NCI-H2029 treated with DMSO at 0.1 percent for 48 hours (cell line): Measurements from ENCODE around the gene CYB5D1.
"Not testable (repeated sequence)": the region's sequence is repeated elsewhere in the genome, so short reads cannot be mapped to it uniquely, and the experiment has no call there.

Experiments
- DNase-seq: peaks from one replicate; lab custom pipeline; 2025; lab: John Stamatoyannopoulos, UW

CYB5D1 gene, protein sequence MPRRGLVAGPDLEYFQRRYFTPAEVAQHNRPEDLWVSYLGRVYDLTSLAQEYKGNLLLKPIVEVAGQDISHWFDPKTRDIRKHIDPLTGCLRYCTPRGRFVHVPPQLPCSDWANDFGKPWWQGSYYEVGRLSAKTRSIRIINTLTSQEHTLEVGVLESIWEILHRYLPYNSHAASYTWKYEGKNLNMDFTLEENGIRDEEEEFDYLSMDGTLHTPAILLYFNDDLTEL

DNA sequence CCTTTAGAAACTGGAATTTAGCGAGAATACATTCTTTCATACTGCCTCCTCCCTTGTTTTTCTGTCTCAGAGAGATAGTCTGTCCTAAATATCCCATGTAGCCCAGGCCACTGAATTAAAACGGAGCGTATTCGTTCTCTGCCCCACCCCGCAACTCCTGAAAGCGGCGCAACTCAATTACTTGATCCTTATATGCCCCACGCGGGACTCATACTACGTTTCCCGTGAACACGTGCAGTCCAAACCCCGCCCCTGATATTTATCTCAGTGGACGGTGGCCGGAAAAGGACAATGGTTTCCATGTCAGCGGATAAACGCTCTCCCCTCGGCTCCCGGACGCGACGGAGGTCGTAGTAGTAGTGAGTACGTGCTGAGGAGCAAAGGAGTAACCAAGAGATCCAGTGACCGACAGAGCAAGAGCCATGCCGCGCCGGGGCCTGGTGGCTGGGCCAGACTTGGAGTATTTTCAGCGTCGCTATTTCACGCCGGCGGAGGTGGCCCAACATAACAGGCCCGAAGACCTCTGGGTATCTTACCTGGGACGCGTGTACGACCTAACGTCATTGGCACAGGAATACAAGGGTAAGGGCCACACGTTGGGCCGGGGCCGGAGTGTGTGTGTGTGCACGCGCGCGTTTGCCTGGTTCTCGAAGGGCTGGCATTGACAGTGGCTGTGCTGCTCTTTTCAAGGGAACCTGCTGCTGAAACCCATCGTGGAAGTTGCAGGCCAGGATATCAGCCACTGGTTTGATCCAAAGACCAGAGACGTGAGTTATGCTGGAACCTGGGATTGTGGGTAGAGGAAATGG lies at the start of gene CYB5D1:
Gene CYB5D1, plus strand, starts transcription at position 291 of the 809 bp plus-strand sequence. Its CDS starts 132 bp downstream, at position 423.
- peak; percentile 86 for DNase-seq

DNA sequence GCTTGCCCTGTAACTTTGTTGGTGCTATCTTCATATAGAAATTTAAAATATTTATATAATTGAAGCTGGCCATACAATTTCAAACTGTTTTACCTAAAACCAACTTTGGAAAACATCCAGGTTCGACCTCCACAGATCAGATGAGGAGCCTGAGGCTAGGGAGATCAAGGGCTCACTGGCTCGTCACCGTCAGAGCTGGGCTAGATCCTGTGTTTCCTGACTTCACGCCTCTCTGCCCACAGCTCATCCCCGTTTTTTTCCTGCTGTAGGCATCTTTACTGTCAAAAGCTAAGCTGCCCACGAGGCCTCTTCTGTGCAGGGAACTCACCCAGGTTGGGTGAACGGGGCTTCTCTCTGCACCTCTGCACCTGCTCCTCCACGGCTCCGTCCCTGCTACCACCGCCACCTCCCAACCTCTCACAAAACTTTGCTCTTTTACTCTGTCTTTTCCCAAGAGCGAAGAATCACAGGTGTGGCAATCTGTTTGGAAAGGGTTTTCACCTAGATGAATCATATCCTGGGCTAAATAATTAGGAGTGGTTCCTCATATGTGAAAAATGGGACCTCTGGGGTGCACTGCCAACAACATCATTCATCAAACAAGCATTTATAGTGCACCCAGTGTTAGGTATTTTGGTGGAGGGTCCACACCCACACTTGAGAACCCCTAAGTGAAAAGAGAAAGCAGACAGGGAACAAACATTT lies 48.6 kb upstream of the CYB5D1 start:
- no peak for DNase-seq

DNA sequence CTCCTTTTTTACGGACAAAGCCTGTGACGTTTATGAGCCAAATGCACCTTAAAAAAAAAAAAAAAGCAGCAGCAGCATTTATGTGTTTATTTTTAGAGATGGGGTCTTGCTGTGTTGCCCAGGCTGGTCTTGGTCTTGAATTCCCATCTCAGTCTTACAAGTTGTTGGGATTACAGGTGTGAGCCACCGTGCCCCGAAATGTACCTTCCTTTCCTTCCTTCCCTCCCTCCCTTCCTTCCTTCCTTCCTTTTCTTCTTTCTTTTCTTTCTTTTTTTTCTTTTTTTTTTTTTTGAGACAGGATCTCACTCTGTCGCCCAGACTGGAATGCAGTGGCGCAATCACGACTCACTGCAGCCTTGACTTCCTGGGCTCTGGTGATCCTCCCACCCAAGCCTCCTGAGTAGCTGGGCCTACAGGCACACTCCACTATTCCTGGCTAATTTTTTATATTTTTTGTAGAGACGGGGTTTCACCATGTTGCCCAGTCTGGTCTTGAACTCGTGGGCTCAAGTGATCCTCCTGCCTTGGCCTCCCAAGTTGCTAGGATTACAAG lies 47.9 kb upstream of the CYB5D1 start:
- not testable (repeated sequence) for DNase-seq

DNA sequence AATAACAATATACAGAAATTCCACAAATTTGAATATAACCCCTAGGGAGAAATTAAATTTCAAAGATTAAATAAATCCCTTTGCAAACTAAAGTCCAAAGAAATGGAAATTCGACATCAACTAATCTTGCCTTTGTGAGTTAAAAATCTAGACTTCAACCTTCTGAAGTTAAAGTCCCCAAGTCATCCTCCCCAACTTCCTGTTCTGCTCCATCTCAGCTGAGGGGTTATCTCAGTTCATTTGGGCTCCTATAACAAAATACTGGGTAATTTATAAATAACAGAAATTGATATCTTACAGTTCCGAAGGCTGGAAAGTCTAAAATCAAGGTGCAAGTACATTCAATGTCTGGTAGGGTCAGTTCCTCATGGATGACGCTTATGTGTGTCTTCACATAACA lies 46.6 kb upstream of the CYB5D1 start:
- no peak for DNase-seq

DNA sequence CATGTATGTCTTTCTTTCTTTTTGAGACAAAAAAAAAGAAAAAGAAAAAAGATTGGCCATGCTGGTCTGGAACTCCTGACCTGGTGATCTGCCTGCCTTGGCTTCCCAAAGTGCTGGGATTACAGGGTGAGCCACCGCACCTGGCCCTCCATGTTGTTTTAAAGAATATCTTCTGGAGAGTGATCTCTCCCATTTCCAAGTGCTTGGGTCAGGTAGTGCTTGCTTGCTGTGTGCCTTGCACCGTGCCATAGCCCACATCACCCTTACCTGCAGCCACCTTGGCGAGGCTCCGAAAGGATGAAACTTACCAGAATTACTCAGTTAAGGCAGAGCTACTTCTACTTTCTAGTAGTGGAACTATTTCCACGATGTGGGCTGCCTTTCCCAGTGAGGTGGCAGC lies 42.8 kb upstream of the CYB5D1 start:
- no peak for DNase-seq

DNA sequence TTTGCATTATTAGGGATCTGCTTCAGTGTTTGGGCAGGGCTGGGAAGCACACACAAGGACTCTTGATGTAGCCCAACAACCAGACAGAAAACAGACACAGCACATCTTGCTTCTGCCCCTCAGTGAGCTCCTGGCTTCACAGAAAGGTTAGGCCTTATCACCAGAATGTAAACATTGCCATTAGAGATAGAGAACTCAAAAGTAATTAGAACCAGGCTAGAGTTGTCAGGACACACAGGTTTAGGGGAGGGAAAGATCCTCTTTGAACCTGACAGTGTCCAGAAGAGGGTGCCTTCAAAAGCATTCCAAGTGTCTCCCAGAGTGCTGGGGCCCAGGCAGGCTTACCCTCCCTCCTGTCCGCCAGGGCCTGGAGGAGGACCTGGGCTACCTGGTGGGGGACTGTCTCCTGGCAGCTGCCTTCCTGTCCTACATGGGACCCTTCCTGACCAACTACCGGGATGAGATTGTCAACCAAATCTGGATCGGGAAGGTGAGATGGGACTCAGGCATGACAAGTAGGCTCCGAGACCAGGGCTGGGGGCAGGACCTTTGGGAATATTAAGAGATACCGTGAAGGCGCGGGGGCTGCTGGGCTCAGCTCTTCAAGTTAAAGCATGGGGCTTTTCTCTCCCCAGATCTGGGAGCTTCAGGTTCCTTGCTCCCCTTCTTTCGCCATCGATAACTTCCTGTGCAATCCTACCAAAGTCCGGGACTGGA lies 40.7 kb upstream of the CYB5D1 start:
- no peak for DNase-seq

DNA sequence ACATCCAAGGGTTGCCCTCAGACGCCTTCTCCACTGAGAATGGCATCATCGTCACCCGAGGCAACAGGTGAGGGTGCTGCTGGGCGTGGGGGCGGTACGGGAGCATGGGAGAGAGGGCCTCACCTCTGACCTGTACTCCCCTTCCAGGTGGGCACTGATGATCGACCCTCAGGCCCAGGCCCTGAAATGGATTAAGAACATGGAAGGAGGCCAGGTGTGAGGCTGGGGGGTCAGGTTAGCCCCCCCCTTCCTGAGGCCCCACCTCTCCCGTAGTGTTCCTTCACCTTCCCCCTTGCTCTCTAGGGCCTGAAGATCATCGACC lies 40.2 kb upstream of the CYB5D1 start:
- no peak for DNase-seq

DNA sequence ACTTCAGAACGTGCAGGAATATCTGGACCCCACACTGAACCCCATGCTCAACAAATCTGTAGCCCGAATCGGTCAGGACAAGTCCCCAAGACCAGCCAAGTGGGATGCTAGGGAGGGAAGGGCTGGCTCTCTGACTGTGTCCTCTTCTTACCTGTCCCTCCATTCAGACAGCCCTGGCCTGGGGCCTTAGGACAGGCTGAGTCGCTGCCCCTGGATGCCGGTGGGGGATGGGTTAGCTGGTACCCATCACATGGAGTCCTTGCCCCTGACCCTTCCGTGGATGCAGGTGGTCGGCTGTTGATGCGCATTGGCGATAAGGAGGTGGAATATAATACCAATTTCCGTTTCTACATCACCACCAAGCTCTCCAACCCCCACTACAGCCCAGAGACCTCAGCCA lies 39.8 kb upstream of the CYB5D1 start:
- no peak for DNase-seq

DNA sequence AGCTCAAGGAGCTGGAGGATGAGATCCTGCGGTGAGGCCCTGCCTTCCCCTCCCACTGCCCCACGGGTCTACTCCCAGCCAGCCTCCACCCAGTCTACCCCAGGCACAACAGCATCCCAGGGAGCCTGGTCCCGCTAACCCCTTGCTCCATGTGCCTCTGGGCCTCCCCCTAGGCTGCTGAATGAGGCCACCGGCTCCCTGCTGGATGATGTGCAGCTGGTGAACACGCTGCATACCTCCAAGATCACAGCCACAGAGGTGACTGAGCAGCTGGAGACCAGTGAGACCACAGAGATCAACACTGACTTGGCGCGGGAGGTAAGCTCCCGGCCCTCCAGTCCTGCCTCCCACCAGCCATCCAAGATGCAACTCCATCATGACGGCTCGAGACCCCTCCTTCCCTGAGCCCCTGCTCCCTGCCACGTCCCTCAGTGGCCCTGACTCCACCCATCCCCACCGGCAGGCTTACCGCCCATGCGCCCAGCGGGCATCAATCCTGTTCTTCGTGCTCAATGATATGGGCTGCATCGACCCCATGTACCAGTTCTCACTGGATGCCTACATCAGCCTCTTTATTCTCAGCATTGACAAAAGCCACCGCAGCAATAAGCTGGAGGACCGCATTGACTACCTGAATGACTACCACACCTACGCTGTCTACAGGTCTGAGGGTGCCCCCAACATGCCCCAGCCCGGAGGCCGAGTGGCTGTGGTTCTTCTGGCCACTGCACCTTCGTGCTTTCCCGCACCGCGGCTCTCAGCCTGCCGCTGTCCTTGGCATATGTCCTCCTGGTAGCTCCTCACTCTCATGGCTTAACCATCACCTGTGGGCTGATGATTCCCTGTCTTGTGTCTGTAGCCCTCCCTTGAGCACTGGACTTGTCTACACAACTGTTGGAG lies 38.8 kb upstream of the CYB5D1 start:
- DNase-seq: no peak

DNA sequence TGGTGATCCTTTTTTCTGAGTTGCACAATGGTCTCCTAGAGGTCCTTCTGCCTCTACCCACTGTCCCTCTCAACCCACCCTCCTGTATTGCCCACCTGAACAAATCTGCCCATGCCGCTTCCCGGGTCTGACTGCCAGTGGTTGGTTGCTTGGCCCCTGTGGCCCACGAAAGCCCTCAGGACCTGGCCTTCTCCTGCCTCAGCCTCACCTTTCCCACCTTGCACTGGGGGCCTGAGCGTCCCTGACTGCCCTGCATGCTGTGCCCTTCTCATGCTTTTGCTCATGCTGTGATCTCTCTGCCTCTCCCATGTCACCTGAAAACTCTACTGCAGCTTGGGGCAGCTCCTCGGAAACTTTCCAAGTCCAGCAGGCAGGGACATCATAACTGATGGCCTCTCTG lies 37.6 kb upstream of the CYB5D1 start:
- no peak for DNase-seq

DNA sequence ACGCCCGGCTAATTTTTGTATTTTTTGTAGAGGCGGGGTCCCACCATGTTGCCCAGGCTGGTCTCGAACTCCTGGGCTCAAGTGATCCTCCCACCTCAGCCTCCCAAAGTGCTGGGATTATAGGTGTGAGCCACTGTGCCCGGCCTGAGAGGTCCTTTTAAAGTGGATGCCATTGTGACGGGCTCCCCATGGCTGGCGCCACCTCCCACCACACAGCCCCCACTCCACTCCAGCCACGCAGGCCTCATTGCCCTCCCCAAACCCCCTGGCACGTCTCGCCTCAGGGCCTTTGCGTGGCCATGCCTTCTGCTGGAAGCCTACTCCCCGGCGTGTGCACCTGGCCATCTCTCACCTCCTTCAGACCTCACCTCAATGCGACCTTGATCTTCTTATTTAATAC lies 35.7 kb upstream of the CYB5D1 start:
- DNase-seq: no peak

DNA sequence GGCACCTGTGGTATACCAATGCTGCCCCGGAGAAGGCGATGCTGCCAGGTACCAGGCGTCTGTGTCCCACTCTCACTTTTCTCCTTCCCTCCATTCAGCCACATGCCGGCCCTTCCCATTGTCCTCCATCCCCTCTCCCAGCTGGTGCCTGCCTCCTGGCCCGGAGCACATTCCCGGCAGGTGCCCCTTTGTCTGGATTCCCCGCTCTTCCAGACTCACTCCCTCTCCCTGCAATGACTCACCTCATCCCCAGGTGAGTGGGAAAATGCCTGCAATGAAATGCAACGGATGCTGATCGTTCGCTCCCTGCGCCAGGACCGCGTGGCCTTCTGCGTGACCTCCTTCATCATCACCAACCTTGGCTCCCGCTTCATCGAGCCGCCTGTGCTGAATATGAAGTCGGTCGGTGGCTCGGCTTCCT lies 34.2 kb upstream of the CYB5D1 start:
- no peak for DNase-seq

DNA sequence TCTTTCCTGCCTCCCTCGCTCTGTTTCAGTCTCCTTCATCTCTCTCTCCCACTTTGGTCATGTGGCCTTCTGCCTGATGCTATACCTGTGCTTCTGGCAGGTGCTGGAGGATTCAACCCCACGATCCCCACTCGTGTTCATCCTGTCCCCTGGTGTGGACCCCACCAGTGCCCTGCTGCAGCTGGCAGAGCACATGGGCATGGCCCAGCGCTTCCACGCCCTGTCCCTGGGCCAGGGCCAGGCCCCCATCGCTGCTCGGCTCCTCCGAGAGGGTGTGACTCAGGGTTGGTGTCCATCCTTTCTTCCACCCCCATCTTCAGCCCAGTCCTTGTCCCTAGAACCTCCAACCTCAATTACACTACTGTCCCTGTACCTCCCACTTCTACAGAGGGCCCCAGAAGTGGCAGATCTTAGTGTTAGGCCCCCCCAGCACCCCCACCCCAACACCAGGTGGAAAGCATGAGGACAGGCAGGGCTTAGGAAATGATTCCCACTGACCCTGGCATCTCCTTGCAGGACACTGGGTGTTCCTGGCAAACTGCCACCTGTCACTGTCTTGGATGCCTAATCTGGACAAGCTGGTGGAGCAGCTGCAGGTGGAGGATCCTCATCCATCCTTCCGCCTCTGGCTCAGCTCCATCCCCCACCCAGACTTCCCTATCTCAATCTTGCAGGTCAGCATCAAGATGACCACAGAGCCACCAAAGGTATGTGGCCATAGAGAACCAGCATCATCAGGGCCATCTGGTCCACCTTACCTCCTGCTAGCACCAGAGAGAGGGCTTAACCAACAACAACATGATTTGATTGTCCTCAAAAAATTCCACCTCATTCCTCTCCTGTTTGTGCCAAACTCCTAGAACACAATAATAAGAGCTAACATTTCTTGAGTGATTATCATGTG lies 33.5 kb upstream of the CYB5D1 start:
- no peak for DNase-seq

DNA sequence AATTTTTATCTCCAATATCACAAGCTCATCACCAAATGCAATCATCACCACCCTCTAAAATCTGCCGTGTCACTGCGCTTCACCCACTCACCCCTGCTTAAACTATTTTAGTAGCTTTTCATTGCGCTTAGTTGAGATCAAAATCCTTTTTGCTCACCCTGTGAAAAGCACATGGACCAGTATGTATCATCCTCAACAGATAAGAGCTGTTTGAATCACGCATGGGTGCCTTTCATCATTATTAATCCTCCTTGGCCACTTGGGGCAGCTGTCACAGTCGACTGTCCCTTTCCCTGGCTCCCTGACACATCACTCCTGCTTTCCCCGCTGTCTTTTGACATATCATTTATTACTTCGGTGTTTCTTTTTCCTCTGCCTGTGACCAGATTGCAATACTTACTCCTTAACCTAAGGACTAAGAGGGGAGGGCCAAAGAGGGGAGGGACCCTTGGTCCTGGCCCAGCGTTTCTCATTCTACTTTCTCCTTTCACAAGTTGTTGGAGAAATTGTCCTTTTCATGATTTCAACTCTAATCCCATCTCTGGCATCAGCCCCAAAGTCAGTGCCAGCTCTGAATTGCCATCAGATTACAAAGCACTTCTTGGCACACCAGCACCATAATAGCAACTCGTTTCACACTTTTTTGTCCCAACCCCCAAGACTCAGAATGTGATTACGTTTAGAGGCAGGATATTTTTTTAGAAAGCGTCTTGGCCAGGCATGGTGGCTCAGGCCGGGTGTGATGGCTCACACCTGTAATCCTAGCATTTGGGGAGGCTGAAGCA lies 32.4 kb upstream of the CYB5D1 start:
- no peak for DNase-seq

DNA sequence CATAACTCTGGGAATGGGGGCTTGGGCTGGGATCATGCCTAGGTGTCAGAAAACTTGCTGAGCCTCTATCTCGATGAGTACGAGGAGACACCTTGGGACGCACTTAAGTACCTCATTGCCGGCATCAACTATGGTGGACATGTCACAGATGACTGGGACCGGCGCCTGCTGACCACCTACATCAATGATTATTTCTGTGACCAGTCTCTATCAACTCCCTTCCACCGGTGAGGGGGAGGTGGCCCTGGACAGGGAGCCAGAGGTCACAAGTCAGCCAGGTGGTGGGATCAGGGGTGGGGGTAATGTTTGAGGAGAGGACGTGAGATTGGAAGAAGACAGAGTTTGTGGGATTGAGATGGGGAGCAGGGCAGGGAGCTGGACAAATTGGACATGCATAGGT lies 27.2 kb upstream of the CYB5D1 start:
- no peak for DNase-seq

DNA sequence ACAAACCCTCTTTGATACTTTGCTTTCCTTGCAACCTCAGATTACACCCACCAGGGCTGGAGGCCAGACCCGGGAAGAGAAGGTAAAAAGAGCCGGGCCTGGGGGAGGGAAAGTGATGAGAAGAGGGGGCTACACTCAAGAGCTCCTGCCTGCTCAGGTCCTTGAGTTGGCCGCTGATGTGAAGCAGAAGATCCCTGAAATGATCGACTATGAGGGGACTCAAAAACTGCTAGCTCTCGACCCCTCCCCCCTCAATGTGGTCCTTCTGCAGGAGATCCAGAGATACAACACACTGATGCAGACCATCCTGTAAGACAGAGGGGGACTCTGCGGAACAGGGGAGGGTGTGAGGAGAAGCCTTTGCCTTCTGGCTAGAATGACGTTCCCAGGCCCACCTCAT lies 26.6 kb upstream of the CYB5D1 start:
- no peak for DNase-seq

DNA sequence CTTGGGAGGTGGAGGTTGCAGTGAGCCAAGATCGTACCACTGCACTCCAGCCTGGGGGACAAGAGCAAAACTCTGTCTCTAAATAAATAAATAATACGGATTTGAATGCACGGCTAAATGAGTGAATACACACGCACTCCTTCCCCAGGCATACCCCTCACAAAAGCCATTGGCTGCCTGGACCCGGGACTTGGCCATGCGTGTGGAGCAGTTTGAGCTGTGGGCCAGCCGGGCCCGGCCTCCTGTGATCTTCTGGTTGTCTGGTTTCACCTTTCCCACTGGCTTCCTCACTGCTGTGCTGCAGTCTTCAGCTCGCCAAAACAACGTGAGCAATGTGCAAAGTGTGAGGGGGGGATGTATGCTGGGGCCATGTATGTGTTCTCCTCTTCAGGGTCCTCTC lies 25.4 kb upstream of the CYB5D1 start:
- DNase-seq: no peak

DNA sequence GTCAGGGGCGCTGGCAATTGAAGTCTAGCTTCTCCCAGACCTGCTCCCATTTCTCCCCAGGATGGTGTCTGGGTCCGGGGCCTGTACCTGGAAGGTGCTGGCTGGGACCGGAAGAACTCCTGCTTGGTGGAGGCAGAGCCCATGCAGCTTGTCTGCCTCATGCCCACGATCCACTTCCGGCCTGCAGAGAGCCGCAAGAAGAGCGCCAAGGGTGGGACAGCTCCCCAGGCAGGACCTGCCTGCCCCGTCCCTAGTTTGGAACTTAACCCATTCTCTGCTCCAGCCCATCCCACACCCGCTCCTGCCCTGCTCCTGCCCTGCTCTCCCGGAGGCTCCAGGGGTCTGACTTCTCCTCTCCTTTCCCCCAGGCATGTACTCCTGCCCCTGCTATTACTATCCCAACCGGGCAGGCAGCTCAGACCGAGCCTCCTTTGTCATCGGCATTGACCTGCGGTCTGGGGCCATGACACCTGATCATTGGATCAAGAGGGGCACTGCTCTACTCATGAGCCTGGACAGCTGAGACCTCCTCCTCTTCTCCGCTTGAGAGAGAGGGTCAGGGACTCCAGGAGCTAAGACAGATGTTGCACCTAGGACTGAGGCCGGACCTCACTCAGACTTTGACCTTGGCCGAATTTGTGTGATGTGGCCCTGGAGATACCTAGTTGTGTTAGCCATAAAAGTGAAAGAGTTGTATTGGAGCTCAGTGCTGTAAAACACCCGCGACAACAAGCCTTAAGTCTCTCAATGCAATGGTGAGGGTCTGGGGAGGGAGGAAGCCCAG lies 24.6 kb upstream of the CYB5D1 start:
- no peak for DNase-seq
